ENCODE results near the gene VAV2.

The VAV2 gene

DNA sequence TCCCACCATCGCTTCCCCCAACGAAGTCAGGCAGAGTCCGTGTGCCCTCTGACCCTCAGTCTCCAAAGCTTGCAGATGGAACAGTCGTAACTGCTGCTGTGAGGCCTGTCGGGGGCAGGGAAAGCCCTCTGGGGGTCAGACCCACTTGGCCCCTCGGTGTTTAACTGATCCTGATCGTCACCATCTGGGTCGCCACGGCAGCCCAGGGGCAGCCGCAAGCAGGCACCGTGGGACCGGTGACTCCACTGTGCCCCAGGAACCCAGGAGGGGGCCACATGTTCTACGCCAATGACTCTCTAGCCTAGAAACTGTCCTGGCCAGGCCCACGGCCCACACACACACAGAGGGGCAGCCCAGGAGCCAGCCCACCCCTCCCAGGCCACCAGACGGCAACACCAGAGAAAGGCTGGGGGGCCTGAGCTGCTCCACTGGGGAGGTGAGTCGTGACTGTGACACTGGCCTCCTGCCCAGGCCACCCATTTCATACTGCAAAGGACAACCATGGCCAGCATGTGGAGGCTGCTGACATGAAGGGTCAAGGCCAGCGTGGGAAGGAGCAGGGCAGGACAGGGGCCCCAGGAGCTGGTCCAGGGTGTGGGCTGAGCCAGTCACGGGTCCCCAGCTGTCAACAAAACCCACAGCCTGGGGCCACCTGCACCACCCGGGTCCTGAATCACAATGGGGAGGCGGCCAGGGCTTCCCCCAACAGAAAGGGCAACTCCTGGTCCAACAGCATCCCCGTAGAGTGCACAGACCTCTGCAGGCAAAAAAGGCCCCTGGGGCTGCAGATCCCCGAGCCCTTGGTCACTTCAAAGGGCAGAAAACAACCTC lies 20.8 kb downstream of the VAV2 start:
- no peaks in the 10 kb centered on the region for H3K4me1 ChIP-seq (ENCODE audit: control extremely low read depth in 1 of 4, control insufficient read depth in 4 of 4, insufficient read depth in 4 of 4, low read length in 3 of 4)
- H3K4me3 ChIP-seq (ENCODE audit: control insufficient read depth in 1 of 7, extremely low read depth in 1 of 7, insufficient read depth in 4 of 7, low read depth in 2 of 7, low read length in 6 of 7): no peak overlapping the region
- POLR2A ChIA-PET: no interaction called here
- H3K27me3 ChIP-seq (replicated peaks in 2 of 5; ENCODE audit: control insufficient read depth in 4 of 5, insufficient read depth in 5 of 5, low read length in 4 of 5): peaks cover 0 to 2% (median 0%) of the 10 kb centered on the region in 5 experiments
- WGBS (ENCODE audit: insufficient coverage): 96% methylated on average over 20 of the region's 22 CpGs
- no peaks in the 10 kb centered on the region for H3K9me3 ChIP-seq (ENCODE audit: control extremely low read depth in 1 of 5, control insufficient read depth in 4 of 5, insufficient read depth in 2 of 5, low read depth in 1 of 5, low read length in 4 of 5)
- CTCF ChIA-PET: no interaction called here
- no peak for DNase-seq
- H3K36me3 ChIP-seq (ENCODE audit: control insufficient read depth in 4 of 4, insufficient read depth in 4 of 4, low read length in 3 of 4): no peaks in the 10 kb centered on the region
- H3K27ac ChIP-seq (ENCODE audit: insufficient read depth in 1 of 2, low read depth in 1 of 2, low read length in 2 of 2, poor library complexity in 1 of 2, severe bottlenecking in 2 of 2): no peak overlapping the region

DNA sequence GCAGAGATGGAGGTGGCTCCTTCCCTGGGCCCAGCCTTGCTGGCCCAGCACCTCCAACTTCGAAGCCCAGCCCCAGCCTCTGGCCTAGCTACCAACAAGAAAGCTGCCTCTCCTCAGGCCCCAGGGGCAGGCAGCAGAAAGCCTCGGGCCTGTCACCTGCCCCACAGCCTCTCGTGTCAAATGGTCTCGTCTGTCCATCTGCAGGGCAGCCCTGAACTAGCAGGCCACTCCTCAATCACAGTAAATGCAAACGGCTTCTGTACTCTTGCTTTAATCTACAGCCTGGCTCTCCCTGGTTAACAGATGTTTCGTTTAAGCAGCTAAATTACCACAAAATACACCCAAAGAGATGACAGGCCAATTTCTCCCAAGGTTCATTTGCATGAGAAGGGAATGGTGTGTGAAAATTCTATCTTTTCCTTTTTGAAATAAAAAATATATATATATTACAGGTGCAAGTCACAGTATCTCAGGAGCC lies 21.5 kb downstream of the VAV2 start:
- Histone ChIP-seq H3K27me3 (replicated peaks in 2 of 5; ENCODE audit: control insufficient read depth in 4 of 5, insufficient read depth in 5 of 5, low read length in 4 of 5) (peaks cover 0 to 2% (median 0%) of the 10 kb centered on the region in 5 experiments), H3K4me3 (ENCODE audit: control insufficient read depth in 1 of 7, extremely low read depth in 1 of 7, insufficient read depth in 4 of 7, low read depth in 2 of 7, low read length in 6 of 7) (no peak overlapping the region), H3K9me3 (ENCODE audit: control extremely low read depth in 1 of 5, control insufficient read depth in 4 of 5, insufficient read depth in 2 of 5, low read depth in 1 of 5, low read length in 4 of 5) (peaks cover 0 to 2% (median 0%) of the 10 kb centered on the region in 5 experiments), H3K4me1 (ENCODE audit: control extremely low read depth in 1 of 4, control insufficient read depth in 4 of 4, insufficient read depth in 4 of 4, low read length in 3 of 4) (no peaks in the 10 kb centered on the region), H3K27ac (ENCODE audit: insufficient read depth in 1 of 2, low read depth in 1 of 2, low read length in 2 of 2, poor library complexity in 1 of 2, severe bottlenecking in 2 of 2) (no peak overlapping the region), H3K36me3 (ENCODE audit: control insufficient read depth in 4 of 4, insufficient read depth in 4 of 4, low read length in 3 of 4) (no peaks in the 10 kb centered on the region)
- CTCF ChIA-PET: interaction anchor here (1.4 kb wide), 1 partner anchor 25 kb away, joined by 3 read pairs; no protein-coding TSS in a partner anchor
- POLR2A ChIA-PET: no interaction called here
- no peak for DNase-seq
- WGBS (ENCODE audit: insufficient coverage): 96% methylated on average over 4 of the region's 6 CpGs

DNA sequence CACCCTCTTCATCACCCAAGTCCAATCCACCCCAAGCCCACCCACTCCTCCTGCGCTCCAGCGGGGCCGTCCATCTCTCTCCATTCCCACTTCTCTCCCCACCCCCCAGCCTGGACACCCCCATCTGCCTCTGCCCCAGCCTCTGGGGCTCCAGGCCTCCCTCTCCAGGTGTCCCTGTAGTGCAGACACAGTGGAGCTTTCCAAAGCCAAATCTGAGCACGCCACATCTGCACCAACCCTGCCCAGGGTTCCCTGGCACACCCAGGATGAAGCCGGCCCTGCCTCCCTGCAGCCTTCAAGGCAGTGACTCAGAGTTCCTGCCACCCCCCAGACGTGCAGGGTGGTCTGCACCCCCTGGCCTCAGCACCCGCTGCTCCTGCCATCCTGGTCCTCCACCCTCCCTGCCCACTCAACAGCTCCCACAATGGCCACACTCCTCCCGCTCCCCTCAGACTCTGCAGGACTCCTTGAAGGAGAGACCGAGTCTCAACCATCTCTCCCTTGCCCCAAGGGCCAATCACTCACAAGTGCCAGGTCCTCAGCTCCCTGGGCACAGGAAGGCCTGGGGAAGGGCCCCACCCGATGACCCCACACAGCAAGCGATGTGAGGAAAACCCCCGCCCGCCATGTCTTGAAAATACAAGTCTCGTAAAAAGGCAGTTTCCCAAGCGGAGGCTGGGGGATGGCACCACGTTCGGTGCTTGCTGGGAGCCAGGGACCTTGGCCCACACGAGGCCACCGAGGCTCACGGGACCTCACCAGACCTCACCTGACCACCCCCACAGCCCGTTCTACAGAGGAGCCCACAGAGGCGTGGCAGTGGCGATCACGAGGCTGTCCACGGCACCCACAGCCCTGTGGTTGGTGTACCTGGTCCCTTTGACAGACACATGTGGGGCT lies 22.2 kb downstream of the VAV2 start:
- POLR2A ChIA-PET: no interaction called here
- no peak overlapping the region for H3K27ac ChIP-seq (ENCODE audit: insufficient read depth in 1 of 2, low read depth in 1 of 2, low read length in 2 of 2, poor library complexity in 1 of 2, severe bottlenecking in 2 of 2)
- WGBS (ENCODE audit: insufficient coverage): 85% methylated on average over 17 of the region's 25 CpGs

DNA sequence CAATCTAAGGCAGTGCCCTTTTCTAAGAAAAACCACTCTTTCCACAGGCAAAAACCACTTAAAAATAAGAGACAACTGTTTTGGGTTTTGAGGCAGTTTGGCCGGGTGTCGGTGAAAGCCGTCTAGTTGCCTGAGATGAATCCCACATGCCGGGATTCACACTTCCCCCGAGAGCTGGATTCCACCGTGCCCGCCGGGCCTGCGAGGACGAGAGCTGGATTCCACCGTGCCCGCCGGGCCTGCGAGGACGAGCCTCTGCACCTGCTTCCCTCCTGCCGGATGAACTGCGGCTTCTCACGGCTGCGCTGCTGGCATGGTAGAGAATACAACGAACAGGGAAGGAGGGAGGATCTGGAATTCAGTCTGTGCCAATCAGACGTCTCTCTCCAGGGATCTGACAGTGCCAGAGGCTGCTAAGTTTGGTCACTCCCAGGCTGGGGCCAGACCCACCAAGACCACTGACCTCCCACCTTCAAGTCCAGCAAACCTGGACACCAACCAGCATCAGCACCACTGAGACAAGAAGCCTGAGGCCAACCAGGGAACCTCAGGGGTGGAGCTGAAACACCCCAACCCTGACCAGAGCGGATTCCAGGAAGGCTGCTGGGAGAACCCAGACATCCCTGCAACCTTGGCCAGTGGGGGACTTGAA lies 23.0 kb downstream of the VAV2 start:
- no peaks in the 10 kb centered on the region for H3K4me1 ChIP-seq (ENCODE audit: control extremely low read depth in 1 of 4, control insufficient read depth in 4 of 4, insufficient read depth in 4 of 4, low read length in 3 of 4)
- CTCF ChIA-PET: interaction anchor here (1.4 to 1.5 kb wide), 2 partner anchors 10 to 23 kb away, joined by 3 read pairs; no protein-coding TSS in a partner anchor
- WGBS (ENCODE audit: insufficient coverage): 96% methylated on average over 21 of the region's 22 CpGs

More for the DNA sequence above, 22.2 kb downstream of the VAV2 start:
- Histone ChIP-seq H3K4me3 (ENCODE audit: control insufficient read depth in 1 of 7, extremely low read depth in 1 of 7, insufficient read depth in 4 of 7, low read depth in 2 of 7, low read length in 6 of 7) (no peak overlapping the region), H3K27me3 (replicated peaks in 2 of 5; ENCODE audit: control insufficient read depth in 4 of 5, insufficient read depth in 5 of 5, low read length in 4 of 5) (peaks cover 0 to 2% (median 0%) of the 10 kb centered on the region in 5 experiments), H3K9me3 (ENCODE audit: control extremely low read depth in 1 of 5, control insufficient read depth in 4 of 5, insufficient read depth in 2 of 5, low read depth in 1 of 5, low read length in 4 of 5) (peaks cover 0 to 3% (median under 1%) of the 10 kb centered on the region in 5 experiments), H3K36me3 (ENCODE audit: control insufficient read depth in 4 of 4, insufficient read depth in 4 of 4, low read length in 3 of 4) (no peaks in the 10 kb centered on the region), H3K4me1 (ENCODE audit: control extremely low read depth in 1 of 4, control insufficient read depth in 4 of 4, insufficient read depth in 4 of 4, low read length in 3 of 4) (no peaks in the 10 kb centered on the region)
- no peak for DNase-seq
- CTCF ChIA-PET: interaction anchor here (1.4 to 1.5 kb wide), 2 partner anchors 9 to 24 kb away, joined by 3 read pairs; no protein-coding TSS in a partner anchor

DNA sequence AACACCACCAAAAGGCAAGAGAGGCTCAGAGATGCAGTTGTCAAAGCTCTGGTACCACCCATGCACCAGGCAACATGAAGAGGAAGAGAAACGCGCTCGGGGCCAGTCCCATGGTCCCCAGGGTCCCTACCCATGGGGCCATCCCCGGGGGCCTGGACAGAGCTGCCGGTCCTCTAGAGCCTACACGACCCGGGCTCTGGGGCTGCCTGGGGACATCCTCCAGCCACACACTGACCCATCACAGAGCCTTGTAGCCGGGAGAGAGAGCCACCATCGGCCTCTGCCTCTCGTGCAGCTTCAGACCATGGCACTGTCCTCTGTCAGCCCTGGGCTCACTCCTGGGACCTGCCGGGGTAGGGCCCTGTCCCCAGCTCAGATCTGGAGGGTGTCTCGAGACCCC lies 23.7 kb downstream of the VAV2 start:
- H3K27ac ChIP-seq (ENCODE audit: insufficient read depth in 1 of 2, low read depth in 1 of 2, low read length in 2 of 2, poor library complexity in 1 of 2, severe bottlenecking in 2 of 2): no peak overlapping the region
- peaks cover 0 to 3% (median 0%) of the 10 kb centered on the region in 5 experiments for H3K27me3 ChIP-seq (replicated peaks in 2 of 5; ENCODE audit: control insufficient read depth in 4 of 5, insufficient read depth in 5 of 5, low read length in 4 of 5)
- DNase-seq: no peak
- ChIA-PET CTCF (interaction anchor here (1.5 kb wide), 1 partner anchor 11 kb away, joined by 3 read pairs; no protein-coding TSS in a partner anchor), POLR2A (no interaction called here)
- peaks cover 0 to 9% (median 5%) of the 10 kb centered on the region in 5 experiments for H3K9me3 ChIP-seq (ENCODE audit: control extremely low read depth in 1 of 5, control insufficient read depth in 4 of 5, insufficient read depth in 2 of 5, low read depth in 1 of 5, low read length in 4 of 5)
- no peak overlapping the region for H3K4me3 ChIP-seq (ENCODE audit: control insufficient read depth in 1 of 7, extremely low read depth in 1 of 7, insufficient read depth in 4 of 7, low read depth in 2 of 7, low read length in 6 of 7)
- WGBS (ENCODE audit: insufficient coverage): 98% methylated on average over 12 of the region's 12 CpGs
- H3K36me3 ChIP-seq (ENCODE audit: control insufficient read depth in 4 of 4, insufficient read depth in 4 of 4, low read length in 3 of 4): no peaks in the 10 kb centered on the region
- no peaks in the 10 kb centered on the region for H3K4me1 ChIP-seq (ENCODE audit: control extremely low read depth in 1 of 4, control insufficient read depth in 4 of 4, insufficient read depth in 4 of 4, low read length in 3 of 4)

More for the DNA sequence above, 23.0 kb downstream of the VAV2 start:
- H3K27ac ChIP-seq (ENCODE audit: insufficient read depth in 1 of 2, low read depth in 1 of 2, low read length in 2 of 2, poor library complexity in 1 of 2, severe bottlenecking in 2 of 2): no peak overlapping the region
- DNase-seq: no peak
- peaks cover 0 to 9% (median 5%) of the 10 kb centered on the region in 5 experiments for H3K9me3 ChIP-seq (ENCODE audit: control extremely low read depth in 1 of 5, control insufficient read depth in 4 of 5, insufficient read depth in 2 of 5, low read depth in 1 of 5, low read length in 4 of 5)
- no peaks in the 10 kb centered on the region for H3K36me3 ChIP-seq (ENCODE audit: control insufficient read depth in 4 of 4, insufficient read depth in 4 of 4, low read length in 3 of 4)
- H3K27me3 ChIP-seq (replicated peaks in 2 of 5; ENCODE audit: control insufficient read depth in 4 of 5, insufficient read depth in 5 of 5, low read length in 4 of 5): peaks cover 0 to 2% (median 0%) of the 10 kb centered on the region in 5 experiments
- no peak overlapping the region for H3K4me3 ChIP-seq (ENCODE audit: control insufficient read depth in 1 of 7, extremely low read depth in 1 of 7, insufficient read depth in 4 of 7, low read depth in 2 of 7, low read length in 6 of 7)
- POLR2A ChIA-PET: no interaction called here

DNA sequence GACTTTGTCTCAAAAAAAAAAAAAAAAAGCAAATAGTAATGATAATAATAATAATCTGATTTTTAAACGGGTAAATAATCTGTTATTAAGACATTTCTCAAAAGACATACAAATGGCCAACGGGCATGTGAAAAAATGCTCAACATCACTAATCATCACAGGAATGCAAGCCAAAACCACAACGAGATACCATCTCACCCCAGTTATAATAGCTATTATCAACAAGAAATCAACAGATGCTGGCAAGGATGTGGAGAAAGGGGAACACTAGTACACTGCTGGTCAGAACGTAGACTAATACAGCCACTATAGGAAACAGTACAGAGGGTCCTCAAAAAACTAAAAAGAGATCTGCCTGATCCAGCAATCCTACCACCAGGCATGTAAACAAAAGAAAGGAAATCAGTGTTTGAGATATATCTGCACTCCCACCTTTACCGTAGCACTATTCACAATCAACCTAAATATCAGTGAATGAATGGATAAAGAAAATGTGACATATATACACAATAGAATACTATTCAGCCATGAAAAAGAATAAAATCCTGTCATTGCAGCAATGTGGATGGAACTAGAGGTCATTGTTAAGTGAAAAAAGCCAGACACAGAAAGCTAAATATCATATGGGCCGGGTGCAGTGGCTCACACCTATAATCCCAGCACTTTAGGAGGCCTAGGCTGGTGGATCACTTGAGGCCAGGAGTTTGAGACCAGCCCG lies 24.9 kb downstream of the VAV2 start:
- DNase-seq: peak in 2 of 3 donors; percentile 34 to 52
- Histone ChIP-seq H3K9me3 (ENCODE audit: control extremely low read depth in 1 of 5, control insufficient read depth in 4 of 5, insufficient read depth in 2 of 5, low read depth in 1 of 5, low read length in 4 of 5) (peaks cover 0 to 9% (median 5%) of the 10 kb centered on the region in 5 experiments), H3K4me1 (ENCODE audit: control extremely low read depth in 1 of 4, control insufficient read depth in 4 of 4, insufficient read depth in 4 of 4, low read length in 3 of 4) (no peaks in the 10 kb centered on the region), H3K27me3 (replicated peaks in 2 of 5; ENCODE audit: control insufficient read depth in 4 of 5, insufficient read depth in 5 of 5, low read length in 4 of 5) (peaks cover 0 to 6% (median under 1%) of the 10 kb centered on the region in 5 experiments), H3K27ac (ENCODE audit: insufficient read depth in 1 of 2, low read depth in 1 of 2, low read length in 2 of 2, poor library complexity in 1 of 2, severe bottlenecking in 2 of 2) (no peak overlapping the region), H3K4me3 (ENCODE audit: control insufficient read depth in 1 of 7, extremely low read depth in 1 of 7, insufficient read depth in 4 of 7, low read depth in 2 of 7, low read length in 6 of 7) (no peak overlapping the region), H3K36me3 (ENCODE audit: control insufficient read depth in 4 of 4, insufficient read depth in 4 of 4, low read length in 3 of 4) (no peaks in the 10 kb centered on the region)
- CTCF ChIA-PET: no interaction called here
- POLR2A ChIA-PET: no interaction called here
- WGBS (ENCODE audit: insufficient coverage): 100% methylated on average over 1 of the region's 7 CpGs

Data from common myeloid progenitor, CD34-positive (primary cell).